ENCODE measurements around the gene TEX38. TPM values are rescaled to one million over a fixed set of nuclear protein-coding genes. Genes with fewer than 3 reads are reported as not detected.

TEX38 gene
- total and polyA plus RNA-seq, 10 of the 15 experiments (the other 5 are each of a cell fraction or from before 2014, with no cell fraction given) = 0.07 to 0.32 (median 0.15) TPM; not detected in 7

DNA sequence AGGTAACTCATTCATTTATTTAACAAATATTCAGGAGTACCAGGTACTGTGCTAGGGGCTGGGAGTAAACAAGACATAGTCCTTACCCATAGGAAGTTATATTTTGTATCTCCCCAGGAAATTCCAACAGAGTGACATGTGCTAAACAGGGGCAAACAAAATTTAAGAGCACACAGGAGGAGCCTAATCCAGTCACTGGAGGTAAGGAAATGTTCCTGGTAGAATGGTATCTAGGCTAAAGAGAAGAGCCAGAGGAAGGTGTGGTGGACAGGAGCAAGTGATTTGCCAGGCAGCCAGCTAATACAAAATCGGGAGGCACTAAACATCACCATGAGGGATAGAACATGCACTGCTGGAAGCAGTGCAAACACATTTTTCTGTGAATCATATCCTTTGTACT, 10.4 kb downstream of the TEX38 start:
- no peak for FAIRE-seq

DNA sequence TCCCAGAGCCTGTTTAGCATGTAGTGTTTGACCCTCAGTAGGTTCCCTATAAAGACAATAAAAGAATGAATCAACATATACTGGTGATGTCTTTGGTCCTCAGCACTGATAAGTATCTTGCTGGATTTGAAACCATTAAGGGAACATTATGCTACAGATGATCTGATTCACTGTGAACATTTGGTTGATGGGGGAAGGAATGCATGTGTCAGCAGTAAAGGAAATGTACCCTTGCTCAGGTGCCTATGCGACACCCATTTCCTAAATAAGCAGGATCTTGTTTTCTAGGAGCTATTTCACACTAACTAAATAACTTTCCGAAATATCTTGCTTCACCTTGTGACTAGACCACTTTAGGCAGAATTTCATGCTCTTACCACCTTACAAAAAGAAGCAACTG, 13.0 kb downstream of the TEX38 start:
- ChIA-PET POLR2A (interaction anchor here (0.5 kb wide), 1 partner anchor 32 kb away, joined by 3 read pairs; no protein-coding TSS in a partner anchor), RAD21 (ENCODE audit: unreplicated experiment) (no interaction called here), SMC1A (ENCODE audit: uncharacterized antibody, unreplicated experiment) (interaction anchor here (3.1 kb wide), 1 partner anchor 12 kb away, joined by 8 read pairs; no protein-coding TSS in a partner anchor), CTCF (no interaction called here)
- ATAC-seq (no peak), FAIRE-seq (no peak), DNase-seq (ENCODE audit: low read depth, low spot score) (no peak)
- intact Hi-C loops (cut with micrococcal nuclease; ENCODE audit: unreplicated experiment) (no loop called here), in situ Hi-C loops (cut with MboI) (no loop called here)
- 93% methylated on average over 2 of the region's 2 CpGs for WGBS (ENCODE audit: insufficient coverage, insufficient replicate concordance, low lambda C conversion rate, missing lambda C conversion rate)
- Histone ChIP-seq H3K27ac (ENCODE audit: control insufficient read depth, insufficient read depth) (no peak overlapping the region), H3K36me3 (ENCODE audit: control insufficient read depth in 2 of 2, insufficient read depth in 2 of 2, low read length in 1 of 2) (peaks cover 13 to 41% of the 10 kb centered on the region in 2 experiments), H3K4me1 (ENCODE audit: control insufficient read depth, insufficient read depth, low read length) (no peaks in the 10 kb centered on the region), H3K79me2 (ENCODE audit: control insufficient read depth, insufficient read depth, low read length) (no peaks in the 10 kb centered on the region), H4K20me1 (ENCODE audit: control insufficient read depth, insufficient read depth) (no peaks in the 10 kb centered on the region), H3K9me3 (replicated peaks; ENCODE audit: control insufficient read depth, insufficient read depth, low read length) (no peaks in the 10 kb centered on the region), H3K27me3 (replicated peaks in 1 of 2; ENCODE audit: control insufficient read depth in 2 of 2, insufficient read depth in 2 of 2, low read length in 1 of 2) (no peaks in the 10 kb centered on the region), H3K4me2 (ENCODE audit: control insufficient read depth, insufficient read depth) (no peak overlapping the region), H2AFZ (ENCODE audit: control insufficient read depth, low read depth, low read length) (no peak overlapping the region), H3K4me3 (no peak overlapping the region), H3K9ac (ENCODE audit: control insufficient read depth, insufficient read depth, low read length) (no peak overlapping the region)
- TF ChIP-seq KAT2A (conservative IDR thresholded peaks at IDR 0.05; ENCODE audit: control insufficient read depth, low read depth, low read length) (no peak), NR2F1 (conservative IDR thresholded peaks at IDR 0.05) (no peak), STAT1 (conservative IDR thresholded peaks at IDR 0.05) (no peak), KLF5 (IDR thresholded peaks at IDR 0.05; ENCODE audit: partially characterized antibody) (no peak), CBFB (IDR thresholded peaks at IDR 0.05; ENCODE audit: low read depth) (no peak), HCFC1 (IDR thresholded peaks at IDR 0.05; ENCODE audit: low read length) (no peak), CHD1 (IDR thresholded peaks at IDR 0.05; ENCODE audit: low read depth, low read length) (no peak), TCF3 (IDR thresholded peaks at IDR 0.05; ENCODE audit: borderline replicate concordance, insufficient read depth, low read depth, low read length) (no peak), RUNX3 (IDR thresholded peaks at IDR 0.05; ENCODE audit: low read length) (no peak)
- BruUV-seq (replicated peaks) = no TSS peak

More for the DNA sequence above, 10.4 kb downstream of the TEX38 start:
- WGBS (ENCODE audit: insufficient coverage, insufficient replicate concordance, low lambda C conversion rate, missing lambda C conversion rate) = 65% methylated on average over 1 of the region's 1 CpG
- Histone ChIP-seq H3K27ac (ENCODE audit: control insufficient read depth, insufficient read depth) (no peak overlapping the region), H3K27me3 (replicated peaks in 1 of 2; ENCODE audit: control insufficient read depth in 2 of 2, insufficient read depth in 2 of 2, low read length in 1 of 2) (no peaks in the 10 kb centered on the region), H3K4me2 (ENCODE audit: control insufficient read depth, insufficient read depth) (no peak overlapping the region), H3K79me2 (ENCODE audit: control insufficient read depth, insufficient read depth, low read length) (no peaks in the 10 kb centered on the region), H3K9me3 (replicated peaks; ENCODE audit: control insufficient read depth, insufficient read depth, low read length) (no peaks in the 10 kb centered on the region), H2AFZ (ENCODE audit: control insufficient read depth, low read depth, low read length) (no peak overlapping the region), H4K20me1 (ENCODE audit: control insufficient read depth, insufficient read depth) (no peaks in the 10 kb centered on the region), H3K9ac (ENCODE audit: control insufficient read depth, insufficient read depth, low read length) (no peak overlapping the region), H3K4me1 (ENCODE audit: control insufficient read depth, insufficient read depth, low read length) (no peaks in the 10 kb centered on the region), H3K36me3 (ENCODE audit: control insufficient read depth in 2 of 2, insufficient read depth in 2 of 2, low read length in 1 of 2) (peaks cover 7 to 32% of the 10 kb centered on the region in 2 experiments), H3K4me3 (no peak overlapping the region)
- ChIA-PET POLR2A (interaction anchor here (0.8 kb wide), 1 partner anchor 15 kb away, joined by 4 read pairs; no protein-coding TSS in a partner anchor), RAD21 (ENCODE audit: unreplicated experiment) (no interaction called here), CTCF (interaction anchor here (1.6 kb wide), 1 partner anchor 18 kb away, joined by 3 read pairs; no protein-coding TSS in a partner anchor), SMC1A (ENCODE audit: uncharacterized antibody, unreplicated experiment) (no interaction called here)
- BruUV-seq (replicated peaks) = no TSS peak
- DNase-seq (ENCODE audit: low read depth, low spot score) (no peak), ATAC-seq (no peak)
- intact Hi-C loops (cut with micrococcal nuclease; ENCODE audit: unreplicated experiment) = no loop called here
- in situ Hi-C loops (cut with MboI) = no loop called here
- TF ChIP-seq, protein P1, sequence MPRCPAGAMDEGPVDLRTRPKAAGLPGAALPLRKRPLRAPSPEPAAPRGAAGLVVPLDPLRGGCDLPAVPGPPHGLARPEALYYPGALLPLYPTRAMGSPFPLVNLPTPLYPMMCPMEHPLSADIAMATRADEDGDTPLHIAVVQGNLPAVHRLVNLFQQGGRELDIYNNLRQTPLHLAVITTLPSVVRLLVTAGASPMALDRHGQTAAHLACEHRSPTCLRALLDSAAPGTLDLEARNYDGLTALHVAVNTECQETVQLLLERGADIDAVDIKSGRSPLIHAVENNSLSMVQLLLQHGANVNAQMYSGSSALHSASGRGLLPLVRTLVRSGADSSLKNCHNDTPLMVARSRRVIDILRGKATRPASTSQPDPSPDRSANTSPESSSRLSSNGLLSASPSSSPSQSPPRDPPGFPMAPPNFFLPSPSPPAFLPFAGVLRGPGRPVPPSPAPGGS (IDR thresholded peaks at IDR 0.05; ENCODE audit: borderline replicate concordance, insufficient read depth, low read depth, low read length, poor library complexity, severe bottlenecking) = no peak
- TF ChIP-seq SP1 (IDR thresholded peaks at IDR 0.05; ENCODE audit: low read depth, low read length) (no peak), TCF3 (IDR thresholded peaks at IDR 0.05; ENCODE audit: borderline replicate concordance, insufficient read depth, low read depth, low read length) (no peak), RAD21 (IDR thresholded peaks at IDR 0.05; ENCODE audit: insufficient read depth, low read depth, low read length) (no peak), ZNF384 (IDR thresholded peaks at IDR 0.05; ENCODE audit: borderline replicate concordance, low read depth, low read length) (no peak), YY1 (IDR thresholded peaks at IDR 0.05; ENCODE audit: low read depth, low read length) (no peak)

Measured in GM12878 (cell line).